DMS 273 treated with DMSO at 0.1 percent for 48 hours (cell line): ENCODE measurements around the gene BACH2.
"Not testable (repeated sequence)": the region's sequence is repeated elsewhere in the genome, so short reads cannot be mapped to it uniquely, and the experiment has no call there.

ENCODE experiments used
- DNase-seq: peaks from one replicate; lab custom pipeline; 2025; lab: John Stamatoyannopoulos, UW

The BACH2 gene

GRCh38 chr6:90296341-90297114 lies at the start of gene BACH2:
Gene BACH2, minus strand, starts transcription at chr6:90296843. Its CDS starts 287,999 bp downstream, at chr6:90008844.
- peak; percentile 70 for DNase-seq

GRCh38 chr6:90343576-90343975 lies 46.9 kb upstream of the BACH2 start:
- no peak for DNase-seq

- no peak for DNase-seq
These were observed 41.8 kb upstream of the BACH2 start for GRCh38 chr6:90338409-90338808.

- no peak for DNase-seq
These were observed 39.8 kb upstream of the BACH2 start for GRCh38 chr6:90336388-90336947.

- DNase-seq, result no peak
These were observed 37.3 kb upstream of the BACH2 start for GRCh38 chr6:90333928-90334327.

- DNase-seq, result not testable (repeated sequence)
These were observed 36.4 kb upstream of the BACH2 start for GRCh38 chr6:90332978-90333543.

GRCh38 chr6:90329386-90330077 lies 32.9 kb upstream of the BACH2 start:
- no peak for DNase-seq

- no peak for DNase-seq
These were observed 31.4 kb upstream of the BACH2 start for GRCh38 chr6:90328004-90328403.

GRCh38 chr6:90326404-90327057 lies 29.9 kb upstream of the BACH2 start:
- DNase-seq, result no peak

- no peak for DNase-seq
These were observed 27.1 kb upstream of the BACH2 start for GRCh38 chr6:90323706-90324105.

GRCh38 chr6:90322976-90323474 lies 26.4 kb upstream of the BACH2 start:
- no peak for DNase-seq

GRCh38 chr6:90319979-90320685 lies 23.5 kb upstream of the BACH2 start:
- no peak for DNase-seq

- DNase-seq, result peak; percentile 1
These were observed 22.4 kb upstream of the BACH2 start for GRCh38 chr6:90319044-90319443.

GRCh38 chr6:90315986-90316385 lies 19.3 kb upstream of the BACH2 start:
- DNase-seq, result no peak

GRCh38 chr6:90315354-90315950 lies 18.8 kb upstream of the BACH2 start:
- no peak for DNase-seq

GRCh38 chr6:90314514-90314913 lies 17.9 kb upstream of the BACH2 start:
- no peak for DNase-seq

- DNase-seq, result no peak
These were observed 14.9 kb upstream of the BACH2 start for GRCh38 chr6:90311569-90311968.

GRCh38 chr6:90305800-90306448 lies 9.3 kb upstream of the BACH2 start:
- no peak for DNase-seq

- no peak for DNase-seq
These were observed 7.7 kb upstream of the BACH2 start for GRCh38 chr6:90304308-90304707.

- no peak for DNase-seq
These were observed 6.4 kb upstream of the BACH2 start for GRCh38 chr6:90303039-90303438.

- DNase-seq, result no peak
These were observed 5.7 kb upstream of the BACH2 start for GRCh38 chr6:90302320-90302719.
